Heart left ventricle (tissue), 16 donors: Measurements from ENCODE around the gene ZNF750. TPM values are rescaled to one million over a fixed set of nuclear protein-coding genes. Genes with fewer than 3 reads are reported as not detected.

Experiments used
- ATAC-seq, 4 donors: fragments of 200-7000 bp; cut with Tn5 transposase; one replicate each; pipeline ENCODE4 v1.9.1; 2020 to 2022; ENCODE audit warnings: moderate library complexity in 4 of 4, mild to moderate bottlenecking in 3 of 4, moderate number of reproducible peaks in 1 of 4
- DNase-seq, 5 donors: peaks; one replicate each; pipeline ENCODE4 v3.0.0-alpha.2; 2020
- H3K27ac ChIP-seq, 12 donors: fragments of 200-600 bp; sonication (generic) in 4 of 12; one replicate each; pipeline versions ENCODE4 v1.5.0 to v1.8.0; 2016 to 2022; ENCODE audit warnings: mild to moderate bottlenecking in 2 of 12
- H3K27me3 ChIP-seq, 9 donors: fragments of 200-600 bp; sonication (generic) in 2 of 9; one replicate each; pipeline versions ENCODE4 v1.5.1 to v1.8.0; 2016 to 2022; ENCODE audit warnings: mild to moderate bottlenecking in 3 of 9
- H3K36me3 ChIP-seq, 9 donors: fragments of 200-600 bp; sonication (generic) in 2 of 9; one replicate each; pipeline versions ENCODE4 v1.5.0 to v1.8.0; 2018 to 2022; ENCODE audit warnings: mild to moderate bottlenecking in 2 of 9
- H3K4me1 ChIP-seq, 12 donors: fragments of 200-600 bp; sonication (generic) in 4 of 12; one replicate each; pipeline versions ENCODE4 v1.5.0 to v1.8.0; 2016 to 2022; ENCODE audit warnings: mild to moderate bottlenecking in 3 of 12
- H3K4me3 ChIP-seq, 12 donors: fragments of 200-600 bp; sonication (generic) in 4 of 12; one replicate each; pipeline versions ENCODE4 v1.5.0 to v1.8.0; 2017 to 2022; ENCODE audit warnings: mild to moderate bottlenecking in 9 of 12, moderate library complexity in 4 of 12
- H3K9me3 ChIP-seq, 12 donors: fragments of 200-600 bp; sonication (generic) in 4 of 12; one replicate each; pipeline versions ENCODE4 v1.5.0 to v1.8.0; 2016 to 2022; ENCODE audit warnings: mild to moderate bottlenecking in 1 of 12
- CTCF ChIP-seq, 12 donors: fragments of 200-600 bp; sonication (generic) in 4 of 12; IDR thresholded peaks; one replicate each; pipeline versions ENCODE4 v1.5.0 to v1.8.0; 2018 to 2022; ENCODE audit warnings: antibody characterized with exemption in 12 of 12, mild to moderate bottlenecking in 5 of 12
- POLR2A ChIP-seq, 2 donors: fragments of 450-650 bp; IDR thresholded peaks; one replicate each; pipeline ENCODE4 v1.6.1; 2017; ENCODE audit warnings: antibody characterized with exemption in 2 of 2, mild to moderate bottlenecking in 2 of 2, moderate library complexity in 2 of 2
- WGBS, 4 donors: extraction: QIAGEN DNeasy Blood & Tissue Kit in 2 of 4; methylation state at CpG; one replicate each; pipeline versions ENCODE4 v1.1.5 to v1.1.7; 2013 to 2018; 5-methylcytosine and 5-hydroxymethylcytosine counted together
- intact Hi-C, 10 donors: fragments of 100-400 bp; cut with DNase I; formaldehyde crosslinking; loops; one replicate each; pipeline versions ENCODE4 v1.11.1 to v1.14.2; 2022
- polyA plus RNA-seq, 2 donors: library from polyadenylated mRNA; stranded (reverse); fragments of 200-250 nt; gene quantifications; one replicate each; pipeline ENCODE4 v1.2.3, GENCODE V29; 2013
- total RNA-seq, 9 donors: library from RNA; depleted of rRNA in 2 of 9; stranded (reverse); fragments of >200 nt in 2 of 9; fragmentation: NEBNext Ultra II Directional in 3 of 9; extraction: Animal tissue kit (Norgen Biotek cat#: 25700) in 3 of 9; gene quantifications; one replicate each; pipeline versions ENCODE4 v1.1.0 to v1.2.4, GENCODE V29; 2016 to 2023
- donor health status: ischemic (EF 13 %, LVEDD 7.1; RV severe dilation, severe dysfunction).
- donor health status: healthy with polysubstance abuse.
- donor health status: DM: no; HTN: yes; CAD: no.
- donor health status: DM: no; HTN: no; CAD: no.
- donor health status: ischemic (EF 25% LVEDD 6.9; RV normal size, moderate dysfunction).
- donor health status: ischemic (EF 25% LVEDD 5.7; RV mildly dilated, moderate dysfunction).
- donor health status: healthy.
- donor health status: DM: yes; HTN: yes; CAD: no.
- donor health status: ischemic (EF 35%, LVEDD 5.7; RV mildly dilated, moderate dysfunction).
- donor health status: nonischemic (EF 11% LVEDD 7.7; RV severe dilation, severe dysfunction).
- donor health status: DM: yes; HTN: yes; CAD: no.
- donor health status: PGD.
- donor health status: ischemic (EF 29% LVEDD 5.4; RV normal size, mild dysfunction).
- donor health status: nonischemic (EF 23%, LVEDD 6.1; RV moderate dilation, normal function).

ZNF750 gene
- total and polyA plus RNA-seq, 11 donors: 0.08 to 0.38 (median 0.24) TPM; not detected in 7

GRCh38 chr17:82843904-82844680 lies 4.3 kb upstream of the ZNF750 start:
- Histone ChIP-seq H3K9me3 (no peaks in the 10 kb centered on the region), H3K4me3 (peak overlapping the region in 1 of 12 donors; percentile 28), H3K4me1 (peaks cover 0 to 20% (median 8%) of the 10 kb centered on the region in 12 donors), H3K36me3 (no peaks in the 10 kb centered on the region), H3K27ac (peak overlapping the region; percentile 53 to 89 (median 63)), H3K27me3 (no peaks in the 10 kb centered on the region)
- DNase-seq (peak in 1 of 5 donors; percentile 50), ATAC-seq (peak in 2 of 4 donors; percentile 16 to 29)
- intact Hi-C loops: loop anchor here in 2 of 10 donors (2.0 to 5.0 kb wide), 3 partner anchors 39 to 62 kb away; no protein-coding TSS in a partner anchor
- WGBS, 4 donors: 60 to 72% (median 70%) methylated on average over 7 of the region's 7 CpGs
- TF ChIP-seq POLR2A (IDR thresholded peaks at IDR 0.05) (no peak), CTCF (IDR thresholded peaks at IDR 0.05) (no peak)

GRCh38 chr17:82841921-82842596 lies 2.2 kb upstream of the ZNF750 start:
- no peaks in the 10 kb centered on the region for H3K9me3 ChIP-seq
- ATAC-seq: no peak
- no peak for DNase-seq
- intact Hi-C loops: loop anchor here in 1 of 10 donors (5.0 kb wide), 1 partner anchor 60 kb away; no protein-coding TSS in a partner anchor
- peak overlapping the region in 1 of 12 donors; percentile 10 for H3K27ac ChIP-seq
- H3K4me1 ChIP-seq: peaks cover 0 to 32% (median 16%) of the 10 kb centered on the region in 12 donors
- TF ChIP-seq CTCF (IDR thresholded peaks at IDR 0.05): no peak
- no peak for TF ChIP-seq POLR2A (IDR thresholded peaks at IDR 0.05)
- no peaks in the 10 kb centered on the region for H3K36me3 ChIP-seq
- WGBS, 4 donors: 90 to 93% (median 92%) methylated on average over 8 to 16 of the region's 16 CpGs
- H3K4me3 ChIP-seq: no peak overlapping the region
- H3K27me3 ChIP-seq: no peaks in the 10 kb centered on the region

- TF ChIP-seq POLR2A (IDR thresholded peaks at IDR 0.05): no peak
- TF ChIP-seq CTCF (IDR thresholded peaks at IDR 0.05): no peak
- H3K9me3 ChIP-seq: no peaks in the 10 kb centered on the region
- no peaks in the 10 kb centered on the region for H3K27me3 ChIP-seq
- WGBS, 4 donors: 92 to 95% (median 93%) methylated on average over 12 of the region's 12 CpGs
- DNase-seq (no peak), ATAC-seq (no peak)
- peaks cover 4 to 39% (median 18%) of the 10 kb centered on the region in 12 donors for H3K4me1 ChIP-seq
- H3K36me3 ChIP-seq: no peaks in the 10 kb centered on the region
- no peak overlapping the region for H3K27ac ChIP-seq
- intact Hi-C loops: loop anchor here in 1 of 10 donors (5.0 kb wide), 1 partner anchor 58 kb away; no protein-coding TSS in a partner anchor
- no peak overlapping the region for H3K4me3 ChIP-seq
Observed at GRCh38 chr17:82840431-82840831, 609 bp upstream of the ZNF750 start.
